ENCODE data around the gene KCNH2.

The KCNH2 gene

GRCh38 chr7:151011097-151011409 is 32.9 kb upstream of the KCNH2 start:
- DNase-seq (ENCODE audit: low read depth) = no peak

DNA sequence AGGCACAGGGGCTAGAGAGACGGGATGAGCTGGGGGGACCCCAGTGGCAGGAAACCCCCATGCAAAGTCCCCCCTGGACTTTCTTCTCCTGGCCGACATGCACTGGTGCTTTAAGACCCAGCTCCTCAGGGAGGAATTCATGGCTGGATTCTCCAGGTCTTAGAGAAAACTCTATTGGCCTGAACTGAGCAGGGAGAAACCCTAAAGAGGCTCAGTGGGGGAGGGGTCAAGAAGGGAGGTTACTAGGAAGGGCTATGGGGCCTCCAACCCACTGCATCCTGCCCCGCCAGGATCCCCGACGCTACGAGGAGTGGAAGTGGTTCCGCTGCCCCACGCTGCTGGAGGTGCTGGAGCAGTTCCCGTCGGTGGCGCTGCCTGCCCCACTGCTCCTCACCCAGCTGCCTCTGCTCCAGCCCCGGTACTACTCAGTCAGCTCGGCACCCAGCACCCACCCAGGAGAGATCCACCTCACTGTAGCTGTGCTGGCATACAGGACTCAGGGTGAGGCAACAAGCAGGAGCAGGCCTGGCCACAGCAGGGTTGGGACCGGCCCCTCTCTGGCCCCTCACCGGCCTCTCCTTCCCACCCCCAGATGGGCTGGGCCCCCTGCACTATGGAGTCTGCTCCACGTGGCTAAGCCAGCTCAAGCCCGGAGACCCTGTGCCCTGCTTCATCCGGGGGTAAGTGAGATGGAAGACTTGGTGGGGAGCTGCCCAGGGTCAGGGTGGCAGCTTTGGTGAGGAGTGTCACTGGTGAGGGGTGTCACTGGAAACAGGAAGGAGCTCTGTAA is 32.4 kb upstream of the KCNH2 start:
- DNase-seq (ENCODE audit: low read depth) = no peak

- DNase-seq (ENCODE audit: low read depth) = no peak
Observed at GRCh38 chr7:151010037-151010306, 31.9 kb upstream of the KCNH2 start.

DNA sequence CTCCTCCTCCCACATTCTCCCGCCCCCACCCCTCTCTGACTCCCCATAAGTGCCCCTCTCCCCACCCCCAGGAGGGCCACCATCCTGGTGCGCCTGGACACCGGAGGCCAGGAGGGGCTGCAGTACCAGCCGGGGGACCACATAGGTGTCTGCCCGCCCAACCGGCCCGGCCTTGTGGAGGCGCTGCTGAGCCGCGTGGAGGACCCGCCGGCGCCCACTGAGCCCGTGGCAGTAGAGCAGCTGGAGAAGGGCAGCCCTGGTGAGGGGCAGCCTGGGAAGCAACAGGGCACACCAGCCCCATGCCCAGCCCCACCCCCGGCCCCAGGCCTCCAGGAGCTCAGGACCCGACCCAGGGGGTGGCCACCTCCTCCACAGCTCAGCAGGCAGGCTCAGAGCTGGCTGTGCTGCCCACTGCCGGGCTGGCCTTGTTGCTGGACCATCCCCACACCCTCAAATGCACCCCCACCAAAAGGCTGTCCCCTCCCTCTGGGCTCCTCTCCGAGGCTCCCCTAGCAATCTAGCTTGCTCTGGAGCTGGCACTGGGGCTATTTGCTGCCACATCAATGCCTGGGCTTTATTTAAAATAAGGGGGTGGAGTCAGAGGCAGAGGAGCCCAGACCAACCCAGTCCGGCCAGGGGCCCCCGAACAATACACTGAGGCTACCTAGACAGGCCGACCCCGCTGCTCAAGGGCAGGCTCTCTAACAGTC is 31.4 kb upstream of the KCNH2 start:
- DNase-seq (ENCODE audit: low read depth) = no peak

GRCh38 chr7:151008511-151009323 is 30.6 kb upstream of the KCNH2 start:
- DNase-seq (ENCODE audit: low read depth) = peak; percentile 68

DNA sequence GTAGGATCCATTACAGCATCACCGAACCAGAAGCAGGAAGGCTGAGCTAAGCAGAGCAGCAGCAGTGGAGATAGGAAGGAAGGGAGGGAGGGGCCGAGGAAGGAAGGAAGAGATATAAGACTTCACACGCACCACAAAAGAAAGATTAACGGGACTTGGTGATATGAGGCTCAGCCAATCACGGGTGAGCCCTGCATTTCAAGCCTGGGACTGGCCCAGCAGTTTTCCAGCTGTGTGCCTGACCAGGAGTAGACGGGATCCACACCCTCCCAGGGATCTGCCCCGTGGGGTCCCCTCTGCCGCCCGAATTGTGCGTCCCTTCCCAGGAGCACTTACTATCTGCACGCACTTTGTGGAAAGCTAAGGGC is 30.0 kb upstream of the KCNH2 start:
- DNase-seq (ENCODE audit: low read depth) = no peak

GRCh38 chr7:151007469-151007898 is 29.4 kb upstream of the KCNH2 start:
- no peak for DNase-seq (ENCODE audit: low read depth)

- DNase-seq (ENCODE audit: low read depth) = no peak
Observed at GRCh38 chr7:151006590-151007300, 28.6 kb upstream of the KCNH2 start.

GRCh38 chr7:151005566-151005965 is 27.4 kb upstream of the KCNH2 start:
- no peak for DNase-seq (ENCODE audit: low read depth)

- DNase-seq (ENCODE audit: low read depth) = no peak
Observed at GRCh38 chr7:151003572-151003971, 25.5 kb upstream of the KCNH2 start.

DNA sequence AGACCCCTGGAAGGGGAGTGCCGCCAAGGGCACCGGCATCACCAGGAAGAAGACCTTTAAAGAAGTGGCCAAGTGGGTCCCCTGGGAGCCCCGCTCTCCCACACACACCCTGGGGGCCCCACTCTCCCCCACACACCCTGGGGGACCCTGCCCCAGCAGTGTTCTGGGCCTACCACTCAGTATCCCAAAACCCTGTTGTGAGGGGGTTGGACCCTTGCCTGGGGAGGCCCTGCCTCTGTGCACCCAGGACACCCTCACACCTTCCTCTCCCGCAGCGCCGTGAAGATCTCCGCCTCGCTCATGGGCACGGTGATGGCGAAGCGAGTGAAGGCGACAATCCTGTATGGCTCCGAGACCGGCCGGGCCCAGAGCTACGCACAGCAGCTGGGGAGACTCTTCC is 23.4 kb upstream of the KCNH2 start:
- DNase-seq (ENCODE audit: low read depth) = no peak

- DNase-seq (ENCODE audit: low read depth) = no peak
Observed at GRCh38 chr7:151000897-151001495, 22.9 kb upstream of the KCNH2 start.

- no peak for DNase-seq (ENCODE audit: low read depth)
Observed at GRCh38 chr7:150999497-151000230, 21.5 kb upstream of the KCNH2 start.

DNA sequence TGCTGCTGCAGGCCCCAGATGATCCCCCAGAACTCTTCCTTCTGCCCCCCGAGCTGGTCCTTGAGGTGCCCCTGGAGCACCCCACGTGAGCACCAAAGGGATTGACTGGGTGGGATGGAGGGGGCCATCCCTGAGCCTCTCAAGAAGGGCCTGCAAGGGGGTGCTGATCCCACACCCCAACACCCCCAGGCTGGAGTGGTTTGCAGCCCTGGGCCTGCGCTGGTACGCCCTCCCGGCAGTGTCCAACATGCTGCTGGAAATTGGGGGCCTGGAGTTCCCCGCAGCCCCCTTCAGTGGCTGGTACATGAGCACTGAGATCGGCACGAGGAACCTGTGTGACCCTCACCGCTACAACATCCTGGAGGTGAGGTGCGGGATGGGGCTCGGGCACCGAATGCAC is 20.9 kb upstream of the KCNH2 start:
- no peak for DNase-seq (ENCODE audit: low read depth)

GRCh38 chr7:150998341-150998740 is 20.2 kb upstream of the KCNH2 start:
- DNase-seq (ENCODE audit: low read depth) = no peak

- DNase-seq (ENCODE audit: low read depth) = no peak
Observed at GRCh38 chr7:150997817-150998216, 19.7 kb upstream of the KCNH2 start.

- no peak for DNase-seq (ENCODE audit: low read depth)
Observed at GRCh38 chr7:150997075-150997511, 19.0 kb upstream of the KCNH2 start.

DNA sequence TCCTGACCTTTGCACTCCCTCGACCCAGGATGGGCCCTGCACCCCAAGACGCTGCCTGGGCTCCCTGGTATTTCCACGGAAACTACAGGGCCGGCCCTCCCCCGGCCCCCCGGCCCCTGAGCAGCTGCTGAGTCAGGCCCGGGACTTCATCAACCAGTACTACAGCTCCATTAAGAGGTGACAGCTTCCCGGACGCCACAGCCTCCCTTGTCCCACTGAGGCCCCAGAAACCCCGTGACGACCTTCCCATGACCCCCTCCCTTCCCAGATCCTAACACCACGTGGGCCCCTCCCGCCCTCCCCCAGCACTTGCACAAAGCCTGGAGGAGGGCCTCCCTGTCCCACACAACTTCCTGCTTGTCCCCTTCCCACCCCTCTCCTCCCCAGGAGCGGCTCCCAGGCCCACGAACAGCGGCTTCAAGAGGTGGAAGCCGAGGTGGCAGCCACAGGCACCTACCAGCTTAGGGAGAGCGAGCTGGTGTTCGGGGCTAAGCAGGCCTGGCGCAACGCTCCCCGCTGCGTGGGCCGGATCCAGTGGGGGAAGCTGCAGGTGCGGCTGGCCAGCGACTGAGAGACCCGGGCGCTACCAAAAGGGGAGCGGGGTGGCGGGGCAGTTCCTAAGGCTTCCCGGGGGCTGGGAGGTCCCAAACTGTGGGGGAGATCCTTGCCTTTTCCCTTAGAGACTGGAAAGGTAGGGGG is 18.4 kb upstream of the KCNH2 start:
- DNase-seq (ENCODE audit: low read depth) = no peak

GRCh38 chr7:150994838-150995510 is 16.9 kb upstream of the KCNH2 start:
- DNase-seq (ENCODE audit: low read depth) = no peak

GRCh38 chr7:150994141-150994837 is 16.2 kb upstream of the KCNH2 start:
- no peak for DNase-seq (ENCODE audit: low read depth)
